Heart right ventricle (tissue), 16 donors: ENCODE results near the gene PLD2. TPM values are rescaled to one million over a fixed set of nuclear protein-coding genes. Genes with fewer than 3 reads are reported as not detected.

ENCODE experiments used
- ATAC-seq, 8 donors: fragments of 200-7000 bp; cut with Tn5 transposase; one replicate each; pipeline ENCODE4 v1.9.1; 2020; ENCODE audit warnings: mild to moderate bottlenecking in 8 of 8, moderate library complexity in 8 of 8, moderate number of reproducible peaks in 1 of 8
- DNase-seq, 2 donors: peaks; one replicate each; pipeline ENCODE4 v3.0.0-alpha.2; 2020
- H3K27ac ChIP-seq, 10 donors: fragments of 200-600 bp; sonication (generic) in 2 of 10; one replicate each; pipeline versions ENCODE4 v1.5.0 to v1.8.0; 2020 to 2022; ENCODE audit warnings: mild to moderate bottlenecking in 3 of 10
- H3K27me3 ChIP-seq, 7 donors: fragments of 200-600 bp; one replicate each; pipeline ENCODE4 v1.8.0; 2021 to 2022; ENCODE audit warnings: mild to moderate bottlenecking in 2 of 7
- H3K36me3 ChIP-seq, 9 donors: fragments of 200-600 bp; sonication (generic) in 1 of 9; one replicate each; pipeline versions ENCODE4 v1.5.0 to v1.8.0; 2020 to 2022; ENCODE audit warnings: mild to moderate bottlenecking in 2 of 9
- H3K4me1 ChIP-seq, 9 donors: fragments of 200-600 bp; sonication (generic) in 1 of 9; one replicate each; pipeline versions ENCODE4 v1.5.0 to v1.8.0; 2020 to 2022; ENCODE audit warnings: mild to moderate bottlenecking in 4 of 9
- H3K4me3 ChIP-seq, 10 donors: fragments of 200-600 bp; sonication (generic) in 2 of 10; one replicate each; pipeline versions ENCODE4 v1.5.0 to v1.8.0; 2020 to 2022; ENCODE audit warnings: mild to moderate bottlenecking in 7 of 10, moderate library complexity in 2 of 10
- H3K9me3 ChIP-seq, 11 donors: fragments of 200-600 bp in 10 of 11; sonication (generic) in 2 of 11; one replicate each; pipeline versions ENCODE4 v1.5.0 to v1.8.0; 2013 to 2022; ENCODE audit warnings: mild to moderate bottlenecking in 2 of 11, control low read depth in 1 of 11, moderate library complexity in 1 of 11
- CTCF ChIP-seq, 9 donors: fragments of 200-600 bp; sonication (generic) in 2 of 9; IDR thresholded peaks; one replicate each; pipeline versions ENCODE4 v1.5.0 to v1.8.0; 2021 to 2022; ENCODE audit warnings: antibody characterized with exemption in 9 of 9, mild to moderate bottlenecking in 5 of 9, moderate library complexity in 1 of 9
- WGBS, 2 donors: extraction: QIAGEN DNeasy Blood & Tissue Kit; methylation state at CpG; one replicate each; pipeline ENCODE4 v1.1.7; 2013; ENCODE audit warnings: inconsistent platforms in 1 of 2; 5-methylcytosine and 5-hydroxymethylcytosine counted together
- intact Hi-C, 10 donors: fragments of 100-400 bp; cut with DNase I; formaldehyde crosslinking; loops; one replicate each; pipeline versions ENCODE4 v1.11.1 to v1.14.2; 2022
- polyA plus RNA-seq, 2 donors: library from polyadenylated mRNA; stranded (reverse); fragments of 200-250 nt; gene quantifications; one replicate each; pipeline ENCODE4 v1.2.3, GENCODE V29; 2013
- total RNA-seq, 10 donors: library from RNA; stranded (reverse); fragmentation: NEBNext Ultra II Directional in 3 of 10; extraction: Animal tissue kit (Norgen Biotek cat#: 25700) in 3 of 10; gene quantifications; one replicate each; pipeline versions ENCODE4 v1.2.1 to v1.2.4, GENCODE V29; 2021 to 2023
- donor health status: Arrhythmogenic right ventricular cardiomyopathy.
- donor health status: ischemic (EF 13 %, LVEDD 7.1; RV severe dilation, severe dysfunction).
- donor health status: healthy with polysubstance abuse.
- donor health status: DM: no; HTN: yes; CAD: no.
- donor health status: DM: no; HTN: no; CAD: no.
- donor health status: ischemic (EF 25% LVEDD 6.9; RV normal size, moderate dysfunction).
- donor health status: ischemic (EF 25% LVEDD 5.7; RV mildly dilated, moderate dysfunction).
- donor health status: healthy.
- donor health status: DM: yes; HTN: yes; CAD: no.
- donor health status: Ischemic cardiomyopathy.
- donor health status: ischemic (EF 35%, LVEDD 5.7; RV mildly dilated, moderate dysfunction).
- donor health status: nonischemic (EF 11% LVEDD 7.7; RV severe dilation, severe dysfunction).
- donor health status: DM: yes; HTN: yes; CAD: no.
- donor health status: PGD.
- donor health status: ischemic (EF 29% LVEDD 5.4; RV normal size, mild dysfunction).
- donor health status: nonischemic (EF 23%, LVEDD 6.1; RV moderate dilation, normal function).

The PLD2 gene
- total and polyA plus RNA-seq, 12 donors: 5.6 to 20.7 (median 10.4) TPM

DNA sequence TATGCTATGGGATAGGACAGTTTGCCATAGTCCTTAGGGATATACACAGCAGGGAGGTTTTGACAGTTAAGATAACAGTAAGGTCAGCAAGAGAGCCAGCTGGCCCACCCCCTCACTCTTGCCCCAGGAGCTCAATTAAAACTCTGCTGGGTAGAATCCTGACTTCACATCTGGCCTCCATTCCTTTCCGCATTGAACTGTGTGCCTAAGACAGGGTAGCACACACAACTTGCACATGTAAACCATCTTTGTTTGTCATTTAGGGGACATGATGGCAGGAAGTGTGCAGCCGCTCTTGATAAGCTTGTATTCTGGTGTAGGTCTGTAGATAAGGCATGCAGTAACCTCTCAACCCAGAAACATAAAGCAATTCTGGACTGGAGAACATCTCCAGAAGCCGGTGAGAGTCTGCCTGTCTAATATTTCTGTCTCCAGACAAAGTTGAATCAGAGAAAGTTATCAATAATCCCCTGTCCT is 31.4 kb downstream of the PLD2 start:
- H3K9me3 ChIP-seq: no peaks in the 10 kb centered on the region
- TF ChIP-seq CTCF (IDR thresholded peaks at IDR 0.05): peak in 1 of 9 donors; percentile 4
- ATAC-seq (peak in 1 of 8 donors; percentile 8), DNase-seq (no peak)
- intact Hi-C loops: loop anchor here in 5 of 10 donors (5.0 to 10.0 kb wide), 3 partner anchors 41 to 46 kb away; partner anchors contain the start of gene PSMB6 (in 3 of the 5)
- H3K27ac ChIP-seq: peak overlapping the region in 8 of 10 donors; percentile 43 to 84 (median 72)
- peaks cover 10 to 81% (median 71%) of the 10 kb centered on the region in 9 donors for H3K4me1 ChIP-seq
- H3K36me3 ChIP-seq: peaks cover 0 to 9% (median 0%) of the 10 kb centered on the region in 9 donors
- H3K27me3 ChIP-seq: no peaks in the 10 kb centered on the region
- WGBS, 2 donors: 62 to 64% methylated on average over 3 of the region's 3 CpGs
- H3K4me3 ChIP-seq: no peak overlapping the region

DNA sequence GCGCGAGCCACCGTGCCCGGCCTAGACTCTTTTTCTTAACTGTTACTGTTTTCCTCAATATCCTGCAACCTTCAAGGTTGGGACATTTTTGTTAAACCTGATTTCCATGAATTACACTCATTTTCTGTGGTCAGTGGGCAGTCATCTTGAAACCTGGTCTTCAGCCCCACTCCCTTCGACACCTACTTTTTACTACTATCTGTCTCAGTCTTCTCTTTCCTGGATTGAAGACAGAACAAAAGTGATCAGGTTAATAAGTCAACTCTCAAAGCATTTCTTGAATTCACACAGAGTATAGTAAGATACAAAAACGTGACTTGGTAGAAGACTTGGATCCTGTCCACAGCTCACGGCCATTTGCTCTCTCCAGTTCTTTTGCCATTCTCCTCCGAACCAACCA is 32.3 kb downstream of the PLD2 start:
- no peaks in the 10 kb centered on the region for H3K27me3 ChIP-seq
- WGBS, 2 donors: 86 to 90% methylated on average over 8 of the region's 8 CpGs
- H3K27ac ChIP-seq: peak overlapping the region in 4 of 10 donors; percentile 43 to 80 (median 66)
- no peak for DNase-seq
- peaks cover 0 to 9% (median 0%) of the 10 kb centered on the region in 9 donors for H3K36me3 ChIP-seq
- intact Hi-C loops: loop anchor here in 5 of 10 donors (5.0 to 10.0 kb wide), 3 partner anchors 42 to 46 kb away; partner anchors contain the start of gene PSMB6 (in 3 of the 5)
- H3K9me3 ChIP-seq: no peaks in the 10 kb centered on the region
- no peak overlapping the region for H3K4me3 ChIP-seq
- TF ChIP-seq CTCF (IDR thresholded peaks at IDR 0.05): no peak
- peaks cover 10 to 85% (median 67%) of the 10 kb centered on the region in 9 donors for H3K4me1 ChIP-seq
- no peak for ATAC-seq

DNA sequence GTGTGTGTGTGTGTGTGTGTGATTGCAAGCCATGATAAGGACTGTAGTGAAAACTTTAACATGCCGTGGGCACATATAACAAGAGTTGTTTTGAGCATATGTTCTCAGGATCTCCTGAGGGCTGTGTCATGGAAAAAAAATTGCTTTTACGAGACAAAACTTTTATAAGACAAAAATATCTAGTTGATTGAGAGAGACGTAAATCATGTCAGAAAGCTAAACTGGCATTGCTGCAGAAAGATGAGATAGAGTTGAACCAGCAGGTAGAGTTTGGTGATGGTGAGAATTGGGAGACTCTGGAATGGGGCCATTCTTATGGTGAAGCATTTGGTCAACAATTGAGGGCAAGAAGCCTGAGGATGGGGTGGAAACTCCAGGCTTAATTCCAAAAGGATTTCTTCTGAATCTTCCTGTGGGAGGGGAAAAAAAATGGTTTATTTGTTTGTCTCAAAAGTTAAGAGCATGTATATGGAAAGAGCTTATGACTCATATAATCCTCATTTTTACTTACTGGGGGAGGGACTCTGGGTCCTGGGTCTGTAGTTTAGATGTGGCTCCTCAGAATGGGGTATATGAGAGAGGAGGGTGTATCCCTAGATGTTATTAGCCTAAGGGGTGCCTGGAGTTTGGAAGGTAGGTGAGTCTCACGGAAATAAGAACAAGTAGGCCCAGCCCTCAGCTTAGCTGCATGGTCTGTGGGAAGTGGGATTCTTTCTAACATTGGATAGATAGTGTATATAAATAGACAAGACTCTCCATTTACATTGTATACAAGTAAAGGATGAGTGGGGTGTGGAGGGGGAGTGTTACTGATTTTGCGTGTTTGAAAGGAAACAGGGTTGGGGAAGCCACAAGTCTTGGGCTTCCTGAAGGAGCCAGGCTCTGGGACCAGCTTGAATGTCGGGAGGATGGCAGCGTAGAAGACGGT is 33.3 kb downstream of the PLD2 start:
- intact Hi-C loops: loop anchor here in 6 of 10 donors (1.0 to 10.0 kb wide), 4 partner anchors 12 to 45 kb away; partner anchors contain the start of gene PSMB6 (in 3 of the 6)
- WGBS, 2 donors: 79 to 81% methylated on average over 8 of the region's 8 CpGs
- H3K4me3 ChIP-seq: no peak overlapping the region
- TF ChIP-seq CTCF (IDR thresholded peaks at IDR 0.05): no peak
- peaks cover 0 to 9% (median 0%) of the 10 kb centered on the region in 9 donors for H3K36me3 ChIP-seq
- no peaks in the 10 kb centered on the region for H3K27me3 ChIP-seq
- no peaks in the 10 kb centered on the region for H3K9me3 ChIP-seq
- H3K27ac ChIP-seq: peak overlapping the region in 1 of 10 donors; percentile 34
- H3K4me1 ChIP-seq: peaks cover 8 to 84% (median 57%) of the 10 kb centered on the region in 9 donors
- ATAC-seq: no peak
- no peak for DNase-seq

DNA sequence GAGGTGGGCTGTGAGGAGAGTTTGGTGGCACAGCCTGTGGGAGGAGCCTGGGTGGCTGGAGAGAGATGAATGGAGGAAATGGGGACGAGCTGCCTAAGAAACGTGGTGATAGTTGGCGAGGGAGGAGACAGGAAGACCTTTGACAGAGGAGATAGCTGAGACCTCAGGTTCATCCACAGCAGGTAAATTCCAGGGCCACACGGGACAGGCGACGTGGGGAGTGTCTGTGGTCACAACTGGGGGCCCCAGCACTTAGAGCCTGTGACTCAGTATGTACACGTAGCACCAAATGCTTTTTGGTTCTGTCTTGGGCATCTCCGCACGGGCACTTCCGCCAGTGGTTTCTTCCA is 33.9 kb downstream of the PLD2 start:
- 83 to 87% methylated on average over 10 of the region's 10 CpGs for WGBS, 2 donors
- intact Hi-C loops: loop anchor here in 1 of 10 donors (1.0 kb wide), 1 partner anchor 11 kb away; no protein-coding TSS in a partner anchor
- H3K27me3 ChIP-seq: no peaks in the 10 kb centered on the region

More for the DNA sequence above, 33.9 kb downstream of the PLD2 start:
- Histone ChIP-seq H3K4me3 (no peak overlapping the region), H3K27ac (no peak overlapping the region), H3K9me3 (no peaks in the 10 kb centered on the region), H3K4me1 (peaks cover 8 to 84% (median 54%) of the 10 kb centered on the region in 9 donors), H3K36me3 (peaks cover 0 to 9% (median 0%) of the 10 kb centered on the region in 9 donors)
- no peak for TF ChIP-seq CTCF (IDR thresholded peaks at IDR 0.05)
- no peak for ATAC-seq
- no peak for DNase-seq
